ENCODE results near the gene AS3MT.

The AS3MT gene

GRCh38 chr10:102855731-102856436, 13.4 kb upstream of the AS3MT start:
- DNase-seq (ENCODE audit: low read depth) = peak; percentile 98

DNA sequence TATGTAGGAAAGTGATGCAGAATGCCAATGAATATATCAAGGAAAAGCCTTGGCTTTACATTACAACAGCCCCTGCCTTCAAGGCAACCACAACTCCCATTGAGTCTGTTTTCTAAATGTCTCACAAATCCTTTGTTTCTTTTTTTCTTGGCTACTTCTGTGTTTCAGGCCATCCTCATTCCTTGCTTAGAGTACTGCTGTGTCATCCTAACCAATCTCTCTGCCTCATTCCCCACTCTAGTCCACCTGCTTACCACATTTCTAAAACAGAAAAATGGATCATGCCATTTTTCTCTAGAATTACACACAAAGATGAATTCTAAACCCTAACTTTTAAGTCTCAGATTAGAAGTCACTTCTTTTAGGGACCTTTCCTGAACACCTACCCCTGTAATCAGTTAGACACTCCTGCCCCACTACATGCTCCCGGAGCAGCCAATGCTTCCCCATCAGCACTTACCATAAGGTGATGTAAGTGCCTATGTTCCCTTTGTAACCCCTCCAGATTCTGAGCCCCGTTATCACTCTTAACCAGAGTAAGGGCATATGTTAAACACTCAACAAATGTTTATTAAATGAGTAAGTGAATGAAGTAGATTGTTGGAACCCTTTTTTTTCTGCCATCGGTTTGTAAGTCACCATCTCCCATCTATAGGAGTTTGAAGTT, 12.4 kb upstream of the AS3MT start:
- DNase-seq (ENCODE audit: low read depth) = no peak

- DNase-seq (ENCODE audit: low read depth) = no peak
Observed at GRCh38 chr10:102859911-102860310, 9.4 kb upstream of the AS3MT start.

GRCh38 chr10:102863660-102864059, 5.6 kb upstream of the AS3MT start:
- no peak for DNase-seq (ENCODE audit: low read depth)

GRCh38 chr10:102865620-102866019, 3.6 kb upstream of the AS3MT start:
- DNase-seq (ENCODE audit: low read depth) = no peak

- DNase-seq (ENCODE audit: low read depth) = no peak
Observed at GRCh38 chr10:102868911-102869257, 386 bp upstream of the AS3MT start.

DNA sequence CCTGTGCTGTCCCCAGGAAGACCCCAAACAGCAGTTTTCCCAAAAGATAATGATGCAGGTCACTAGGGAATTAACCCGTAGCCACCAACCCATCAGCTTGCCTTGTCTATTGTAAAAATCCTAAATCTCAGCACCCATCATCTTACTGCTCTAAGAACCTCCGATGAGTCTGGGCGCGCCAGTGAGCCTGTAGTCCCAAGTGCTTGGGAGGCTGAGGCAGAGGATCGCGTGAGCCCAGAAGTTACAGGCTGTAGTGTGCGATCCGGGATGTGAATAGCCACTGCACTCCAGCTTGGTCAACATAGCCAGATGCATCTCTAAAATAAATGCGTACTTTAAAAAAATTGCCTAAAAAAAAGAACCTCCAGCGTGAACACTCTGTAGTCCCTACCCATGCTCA, 951 bp downstream of the AS3MT start:
- no peak for DNase-seq (ENCODE audit: low read depth)

DNA sequence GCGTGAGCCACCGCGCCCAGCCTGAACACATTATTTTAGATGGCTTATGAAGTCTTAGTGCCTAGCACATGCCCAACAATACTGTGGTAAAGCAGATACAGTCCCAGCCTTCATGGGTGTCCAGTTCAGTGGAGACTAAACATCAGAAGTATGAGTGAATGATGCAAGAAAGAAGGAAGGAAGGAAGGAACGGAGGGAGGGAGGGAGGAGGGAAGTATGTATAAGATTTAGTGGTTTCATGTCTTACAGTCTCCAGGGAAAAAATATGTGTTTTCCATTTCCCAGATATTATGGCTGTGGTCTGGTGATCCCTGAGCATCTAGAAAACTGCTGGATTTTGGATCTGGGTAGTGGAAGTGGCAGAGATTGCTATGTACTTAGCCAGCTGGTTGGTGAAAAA, 2.9 kb downstream of the AS3MT start:
- no peak for DNase-seq (ENCODE audit: low read depth)

DNA sequence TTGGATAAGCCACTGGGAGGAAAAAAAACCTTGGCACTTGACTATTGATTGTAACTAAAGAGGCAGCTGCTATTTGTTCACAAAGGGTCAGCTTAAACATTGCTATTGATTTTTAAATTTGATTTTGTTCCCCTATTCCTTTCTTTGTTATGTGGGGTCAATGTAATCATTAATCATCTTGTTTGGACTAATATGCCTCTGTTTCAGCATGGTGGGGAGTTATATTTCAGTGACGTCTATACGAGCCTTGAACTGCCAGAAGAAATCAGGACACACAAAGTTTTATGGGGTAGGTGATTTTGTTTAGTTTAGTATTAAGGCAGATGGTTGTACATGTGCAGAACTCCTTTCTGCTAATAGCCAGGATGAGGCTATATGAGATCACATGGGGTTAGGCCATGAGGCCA, 7.5 kb downstream of the AS3MT start:
- no peak for DNase-seq (ENCODE audit: low read depth)

DNA sequence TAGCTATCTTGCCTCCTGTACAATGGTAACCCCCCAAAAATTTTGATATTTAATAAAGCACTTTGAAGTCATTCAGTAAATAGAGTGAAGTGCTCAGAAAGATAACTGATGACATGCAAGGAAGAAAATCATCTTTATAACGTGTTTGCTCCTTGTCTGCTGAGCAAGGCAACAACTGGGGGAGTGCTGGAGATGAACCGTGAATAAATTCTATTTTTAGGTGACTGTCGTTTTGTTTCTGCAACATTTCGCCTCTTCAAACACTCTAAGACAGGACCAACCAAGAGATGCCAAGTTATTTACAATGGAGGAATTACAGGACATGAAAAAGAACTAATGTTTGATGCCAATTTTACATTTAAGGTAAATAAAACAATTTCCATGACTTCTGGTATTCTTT, 9.4 kb downstream of the AS3MT start:
- no peak for DNase-seq (ENCODE audit: low read depth)

GRCh38 chr10:102880256-102880655, 11.0 kb downstream of the AS3MT start:
- DNase-seq (ENCODE audit: low read depth) = no peak

DNA sequence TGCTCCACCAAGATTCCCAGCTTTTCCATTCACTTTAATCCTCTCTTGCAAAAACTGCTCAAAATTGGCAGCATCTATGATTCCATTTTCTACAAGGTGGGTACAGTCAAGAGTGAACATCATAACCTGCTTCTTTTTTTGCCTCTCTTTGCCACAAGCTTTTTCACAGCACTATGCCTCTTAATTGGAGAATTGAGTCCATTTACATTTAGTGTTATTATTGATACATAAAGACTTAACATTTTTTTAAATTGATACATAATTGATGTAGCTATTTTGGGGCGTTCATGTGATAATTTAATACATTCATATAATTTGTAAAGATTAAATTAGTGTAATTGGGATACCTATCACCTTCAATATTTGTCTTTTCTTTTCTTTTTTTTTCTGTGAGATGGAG, 18.8 kb downstream of the AS3MT start:
- no peak for DNase-seq (ENCODE audit: low read depth)

DNA sequence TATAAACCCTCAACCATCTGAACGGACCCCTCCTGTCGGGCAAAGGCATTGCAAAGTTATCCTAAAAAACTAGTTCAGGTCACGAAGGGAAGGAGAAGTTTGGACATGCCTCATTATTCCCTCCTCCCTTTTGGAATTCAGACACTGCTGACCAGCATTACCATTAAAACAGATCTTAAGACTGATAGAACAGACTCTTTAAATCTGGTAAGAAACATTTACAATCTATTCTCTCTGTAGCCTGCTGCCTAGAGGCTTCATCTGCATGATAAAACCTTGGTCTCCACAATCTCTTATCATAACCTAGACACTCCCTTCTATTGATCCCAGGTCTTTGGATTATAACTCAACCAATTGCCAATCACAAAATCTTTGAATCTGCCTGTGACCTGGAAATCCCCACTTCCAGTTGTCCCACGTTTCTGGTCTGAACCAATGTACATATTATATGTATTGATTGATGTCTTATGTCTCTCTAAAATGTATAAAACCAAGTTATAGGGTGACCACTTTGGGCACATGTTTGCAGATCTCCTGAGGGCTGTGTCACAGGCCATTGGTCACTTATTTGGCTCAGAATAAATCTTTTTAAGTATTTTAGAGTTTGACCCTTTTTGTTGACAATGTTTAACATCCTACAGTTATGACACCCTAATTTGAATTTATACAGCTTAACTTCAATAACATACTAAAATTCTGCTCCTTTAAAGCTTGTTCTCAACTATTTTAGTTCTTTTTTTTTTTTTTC, 25.4 kb downstream of the AS3MT start:
- DNase-seq (ENCODE audit: low read depth) = no peak

DNA sequence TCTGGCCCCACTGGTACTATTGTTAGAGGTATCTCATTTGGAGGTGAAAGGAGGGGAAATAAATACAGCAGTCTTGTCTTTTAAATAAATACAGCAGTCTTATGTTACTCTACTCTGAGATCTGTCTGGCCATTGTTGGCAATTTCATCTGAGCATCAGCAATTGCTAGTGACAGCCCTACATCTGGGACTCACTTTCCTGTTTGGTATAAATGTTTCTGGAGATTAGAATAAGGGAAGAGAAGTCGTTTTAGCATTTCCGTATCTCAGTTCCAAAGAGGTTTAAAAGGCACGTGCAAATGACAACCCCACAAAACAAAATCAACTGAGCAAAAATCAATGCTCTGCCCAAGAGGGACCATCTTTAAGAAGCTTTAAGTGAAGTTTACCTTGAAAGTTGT, 30.7 kb downstream of the AS3MT start:
- no peak for DNase-seq (ENCODE audit: low read depth)

GRCh38 chr10:102904346-102904745, 35.1 kb downstream of the AS3MT start:
- DNase-seq (ENCODE audit: low read depth) = no peak

DNA sequence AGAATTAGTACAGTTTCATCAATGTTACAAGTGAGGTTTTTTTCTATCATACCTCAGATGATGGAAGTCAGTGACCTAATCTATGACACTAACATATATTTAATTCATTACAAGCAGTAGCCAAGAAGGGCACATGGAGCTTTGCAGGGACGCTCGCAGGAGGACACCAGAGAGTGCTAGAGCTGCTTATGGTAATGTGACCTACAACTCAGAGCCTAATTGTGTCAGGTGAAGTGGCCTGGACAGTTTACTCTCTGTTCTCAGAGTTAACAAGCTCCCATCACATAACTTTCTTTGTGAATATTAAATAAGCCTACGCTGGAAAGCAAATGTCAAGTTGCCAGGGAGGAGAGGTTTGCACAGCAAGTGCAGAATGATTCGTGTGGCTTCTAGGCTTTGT, 37.2 kb downstream of the AS3MT start:
- no peak for DNase-seq (ENCODE audit: low read depth)

DNA sequence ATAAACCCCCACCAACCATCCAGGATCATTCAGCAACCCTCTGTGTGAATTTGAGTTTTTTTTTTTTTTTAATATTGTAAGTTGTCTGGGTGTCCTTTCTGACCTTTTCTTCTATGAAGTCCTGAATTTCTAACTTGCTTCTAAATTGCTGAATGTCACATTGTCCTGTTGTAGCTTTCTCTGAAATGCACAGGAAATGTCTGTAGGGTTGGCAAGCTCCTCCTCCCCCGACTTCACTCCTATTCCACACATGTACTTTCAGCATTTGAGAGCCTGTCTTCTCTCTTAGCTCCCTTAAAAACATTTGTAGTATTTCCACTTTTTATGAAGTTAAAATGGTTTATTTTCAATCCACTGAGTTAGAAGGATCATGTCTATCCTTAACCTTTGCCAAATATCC, 45.5 kb downstream of the AS3MT start:
- no peak for DNase-seq (ENCODE audit: low read depth)

DNA sequence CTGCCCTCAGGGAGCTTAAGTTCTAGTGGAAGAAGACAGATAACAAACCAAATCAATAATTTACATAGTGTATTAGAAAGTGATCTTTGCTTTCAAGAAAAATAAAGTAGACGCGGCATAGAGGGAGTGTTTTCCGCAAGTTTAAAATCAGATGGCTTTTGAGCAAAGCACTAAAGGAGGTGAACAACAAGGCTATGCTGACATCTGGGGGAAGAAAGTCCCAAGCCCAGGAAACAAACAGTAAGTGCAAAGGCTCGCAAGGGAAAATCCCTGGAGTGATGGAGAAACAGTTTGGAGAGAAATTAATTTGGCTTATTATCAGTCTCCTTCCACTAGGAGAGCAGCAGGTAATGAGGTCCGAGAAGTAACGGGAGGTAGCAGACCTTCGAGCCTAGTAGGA, 46.9 kb downstream of the AS3MT start:
- DNase-seq (ENCODE audit: low read depth) = no peak

GRCh38 chr10:102917314-102917961, 48.2 kb downstream of the AS3MT start:
- DNase-seq (ENCODE audit: low read depth) = peak; percentile 81

GRCh38 chr10:102917962-102918816, 48.9 kb downstream of the AS3MT start, which contains the start of gene CNNM2:
Gene CNNM2 (plus strand): TSS chr10:102918294. CDS start chr10:102918481, 187 bp downstream.
- DNase-seq (ENCODE audit: low read depth) = peak; percentile 100

- peak; percentile 48 for DNase-seq (ENCODE audit: low read depth)
Observed at GRCh38 chr10:102918817-102919245, 49.6 kb downstream of the AS3MT start.
